BLaER1 treated with 17β-estradiol and CSF1 and Interleukin-3, amounts not matched to agents 10 nM and 100 nM (cell line): ENCODE results near the gene OR10H1.
"Not testable (repeated sequence)": the region's sequence is repeated elsewhere in the genome, so short reads cannot be mapped to it uniquely, and the experiment has no call there.

Experiments used
- H3K27ac ChIP-seq, 11 experiments: shearing (Covaris generic); formaldehyde crosslinking; 2 replicates each; pipeline ENCODE4 v1.8.1; 2022
- H3K27me3 ChIP-seq, 11 experiments: shearing (Covaris generic); formaldehyde crosslinking; 2 replicates each; pipeline ENCODE4 v1.8.1; 2022
- H3K36me3 ChIP-seq, 11 experiments: shearing (Covaris generic); formaldehyde crosslinking; 2 replicates each; pipeline ENCODE4 v1.8.1; 2022
- H3K4me1 ChIP-seq, 10 experiments: shearing (Covaris generic); formaldehyde crosslinking; 2 replicates each; pipeline ENCODE4 v1.8.1; 2022
- H3K4me2 ChIP-seq, 11 experiments: shearing (Covaris generic); formaldehyde crosslinking; 2 replicates each; pipeline ENCODE4 v1.8.1; 2022
- H3K4me3 ChIP-seq, 10 experiments: shearing (Covaris generic); formaldehyde crosslinking; 2 replicates each; pipeline ENCODE4 v1.8.1; 2022
- H3K9ac ChIP-seq, 11 experiments: shearing (Covaris generic); formaldehyde crosslinking; 2 replicates each; pipeline ENCODE4 v1.8.1; 2022
- H3K9me3 ChIP-seq, 11 experiments: shearing (Covaris generic); formaldehyde crosslinking; replicated peaks in 1 of 11; 2 replicates each; pipeline ENCODE4 v1.8.1; 2022
- H4K20me1 ChIP-seq, 11 experiments: shearing (Covaris generic); formaldehyde crosslinking; 2 replicates each; pipeline ENCODE4 v1.8.1; 2022
- Cebpa-rat ChIP-seq, 11 experiments: shearing (Covaris generic); IDR thresholded peaks; 2 replicates each; pipeline ENCODE4 v1.8.1; 2022

OR10H1 gene

GRCh38 chr19:15843203-15843893 lies 27.9 kb upstream of the OR10H1 start:
- Histone ChIP-seq H3K4me2 (peak overlapping the region in 8 of 11 experiments; percentile 42 to 84 (median 70); a peak in 13 of 22 replicates), H3K4me3 (no peak overlapping the region), H3K9ac (peak overlapping the region in 1 of 11 experiments; percentile 3; a peak in 2 of 22 replicates), H4K20me1 (no peaks in the 10 kb centered on the region), H3K4me1 (peaks cover 1 to 82% (median 40%) of the 10 kb centered on the region in 10 experiments; a peak in 19 of 20 replicates), H3K9me3 (peaks cover 0 to 35% (median 10%) of the 10 kb centered on the region in 11 experiments; a peak in 12 of 22 replicates), H3K27me3 (no peaks in the 10 kb centered on the region), H3K36me3 (no peaks in the 10 kb centered on the region), H3K27ac (peak overlapping the region in 6 of 11 experiments; percentile 6 to 67 (median 44); a peak in 6 of 22 replicates)
- no peak for TF ChIP-seq Cebpa-rat (IDR thresholded peaks at IDR 0.05)

DNA sequence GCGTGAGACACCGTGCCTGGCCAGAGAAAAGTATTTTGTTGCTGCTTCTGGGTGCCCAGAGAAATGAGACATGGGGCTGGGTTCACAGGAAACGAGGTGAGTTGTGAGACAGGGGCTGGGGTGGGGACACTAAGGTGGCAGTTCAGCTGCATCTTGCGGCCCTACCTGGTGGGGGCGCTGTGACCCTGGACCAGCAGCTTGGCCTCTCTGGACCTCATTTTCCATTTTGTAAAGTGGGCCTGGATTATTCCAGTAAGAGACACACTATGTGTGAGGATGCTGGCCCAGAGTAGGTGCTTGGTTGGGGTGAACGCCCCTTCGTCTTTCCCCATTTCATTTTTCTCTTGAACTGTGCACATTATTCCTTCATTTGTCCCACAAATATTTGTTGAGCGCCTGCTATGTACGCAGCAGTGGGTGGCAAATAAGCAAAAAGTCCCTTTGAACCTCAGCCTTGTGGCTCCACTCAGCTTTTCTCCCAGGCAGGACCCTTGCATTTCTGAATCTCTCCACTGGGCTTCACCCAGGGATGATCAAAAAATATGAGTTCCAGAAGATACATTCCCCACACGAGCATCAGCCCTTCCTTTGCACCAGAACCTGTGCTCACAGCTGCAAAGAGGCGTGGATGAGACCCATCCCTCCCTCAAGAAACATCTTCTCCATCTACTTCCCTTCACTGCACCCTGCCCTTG lies 26.6 kb upstream of the OR10H1 start:
- no peak for TF ChIP-seq Cebpa-rat (IDR thresholded peaks at IDR 0.05)
- peaks cover 0 to 22% (median 0%) of the 10 kb centered on the region in 11 experiments; a peak in 9 of 22 replicates for H3K9me3 ChIP-seq
- H3K36me3 ChIP-seq, result no peaks in the 10 kb centered on the region
- peaks cover 10 to 85% (median 42%) of the 10 kb centered on the region in 10 experiments for H3K4me1 ChIP-seq
- H3K4me2 ChIP-seq, result peak overlapping the region in 1 of 11 experiments; percentile 15; a peak in 2 of 22 replicates
- no peak overlapping the region for H3K9ac ChIP-seq
- H4K20me1 ChIP-seq, result no peaks in the 10 kb centered on the region
- H3K27ac ChIP-seq, result no peak overlapping the region
- H3K27me3 ChIP-seq, result no peaks in the 10 kb centered on the region
- H3K4me3 ChIP-seq, result no peak overlapping the region

DNA sequence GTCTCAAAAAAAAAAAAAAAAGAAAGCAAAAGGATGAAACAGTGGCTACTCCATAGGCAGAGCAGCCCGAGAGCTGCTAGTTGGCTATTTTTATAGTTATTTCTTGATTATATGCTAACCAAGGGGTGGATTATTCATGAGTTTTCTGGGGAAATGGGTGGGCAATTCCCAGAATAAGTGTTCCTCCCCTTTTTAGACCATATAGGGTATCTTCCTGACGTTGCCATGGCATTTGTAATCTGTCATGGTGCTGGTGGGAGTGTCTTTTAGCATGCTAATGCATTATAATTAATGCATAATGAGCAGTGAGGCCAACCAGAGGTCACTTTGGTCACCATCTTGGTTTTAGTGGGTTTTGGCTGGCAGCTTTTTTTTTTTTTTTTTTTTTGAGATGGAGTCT lies 25.4 kb upstream of the OR10H1 start:
- Histone ChIP-seq H3K27ac (no peak overlapping the region), H3K4me1 (peaks cover 12 to 78% (median 39%) of the 10 kb centered on the region in 10 experiments), H3K4me3 (no peak overlapping the region), H3K9me3 (peaks cover 0 to 11% (median 0%) of the 10 kb centered on the region in 11 experiments; a peak in 6 of 22 replicates), H3K27me3 (no peaks in the 10 kb centered on the region), H3K36me3 (no peaks in the 10 kb centered on the region), H3K4me2 (no peak overlapping the region), H4K20me1 (no peaks in the 10 kb centered on the region), H3K9ac (no peak overlapping the region)
- TF ChIP-seq Cebpa-rat (IDR thresholded peaks at IDR 0.05), result no peak

DNA sequence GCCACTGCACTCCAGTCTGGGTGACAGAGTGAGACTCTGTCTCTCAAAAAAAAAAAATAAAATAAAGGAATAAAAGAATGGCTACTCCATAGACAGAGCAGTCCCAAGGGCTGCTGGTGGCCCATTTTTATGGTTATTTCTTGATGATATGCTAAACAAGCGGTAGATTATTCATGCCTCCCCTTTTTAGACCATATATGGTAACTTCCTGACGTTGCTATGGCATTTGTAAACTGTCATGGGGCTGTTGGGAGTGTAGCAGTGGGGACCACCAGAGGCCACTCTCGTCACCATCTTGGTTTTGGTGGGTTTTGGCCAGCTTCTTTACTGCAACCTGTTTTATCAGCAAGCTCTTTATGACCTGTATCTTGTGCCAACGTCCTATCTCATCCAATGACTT lies 24.4 kb upstream of the OR10H1 start:
- Histone ChIP-seq H3K4me2 (0 out of 22 replicates have a peak overlapping the region, but pooled peaks of 1 of the 11 experiments have one; percentile 11), H3K4me1 (peaks cover 17 to 76% (median 40%) of the 10 kb centered on the region in 10 experiments), H3K9me3 (peaks cover 0 to 11% (median 0%) of the 10 kb centered on the region in 11 experiments; a peak in 6 of 22 replicates)
- H4K20me1 ChIP-seq, H3K36me3 ChIP-seq, H3K27me3 ChIP-seq, H3K27ac ChIP-seq, H3K9ac ChIP-seq, H3K4me3 ChIP-seq: not testable (repeated sequence)

DNA sequence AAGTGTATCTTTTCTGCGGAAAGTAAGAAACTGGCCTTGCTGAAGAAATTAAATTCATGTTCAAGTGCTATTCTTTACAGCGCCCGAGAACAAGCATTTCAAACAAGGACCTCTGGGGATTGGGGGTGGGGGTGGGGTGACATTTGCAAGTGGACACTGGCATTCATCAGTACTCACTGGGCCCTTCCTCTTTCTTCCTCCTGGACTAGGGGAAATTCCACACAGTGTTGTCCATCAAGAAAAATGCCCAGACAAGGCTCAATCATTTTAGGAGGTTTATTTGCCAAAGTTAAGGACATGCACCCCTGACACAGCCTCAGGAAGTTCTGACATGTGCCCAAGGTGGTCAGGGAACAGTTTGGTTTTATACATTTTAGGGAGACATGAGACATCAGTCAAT lies 22.9 kb upstream of the OR10H1 start:
- no peak overlapping the region for H3K4me3 ChIP-seq
- H3K4me1 ChIP-seq, result peaks cover 17 to 61% (median 25%) of the 10 kb centered on the region in 10 experiments
- peak overlapping the region in 7 of 11 experiments; percentile 40 to 100 (median 99); a peak in 10 of 22 replicates for H3K27ac ChIP-seq
- H3K27me3 ChIP-seq, result no peaks in the 10 kb centered on the region
- TF ChIP-seq Cebpa-rat (IDR thresholded peaks at IDR 0.05), result no peak
- no peaks in the 10 kb centered on the region for H3K36me3 ChIP-seq
- H4K20me1 ChIP-seq, result no peaks in the 10 kb centered on the region
- peak overlapping the region; percentile 32 to 95 (median 88); a peak in 21 of 22 replicates for H3K4me2 ChIP-seq
- H3K9me3 ChIP-seq, result peaks cover 0 to 11% (median 0%) of the 10 kb centered on the region in 11 experiments; a peak in 6 of 22 replicates
- H3K9ac ChIP-seq, result peak overlapping the region in 5 of 11 experiments; percentile 14 to 99 (median 99); a peak in 5 of 22 replicates

DNA sequence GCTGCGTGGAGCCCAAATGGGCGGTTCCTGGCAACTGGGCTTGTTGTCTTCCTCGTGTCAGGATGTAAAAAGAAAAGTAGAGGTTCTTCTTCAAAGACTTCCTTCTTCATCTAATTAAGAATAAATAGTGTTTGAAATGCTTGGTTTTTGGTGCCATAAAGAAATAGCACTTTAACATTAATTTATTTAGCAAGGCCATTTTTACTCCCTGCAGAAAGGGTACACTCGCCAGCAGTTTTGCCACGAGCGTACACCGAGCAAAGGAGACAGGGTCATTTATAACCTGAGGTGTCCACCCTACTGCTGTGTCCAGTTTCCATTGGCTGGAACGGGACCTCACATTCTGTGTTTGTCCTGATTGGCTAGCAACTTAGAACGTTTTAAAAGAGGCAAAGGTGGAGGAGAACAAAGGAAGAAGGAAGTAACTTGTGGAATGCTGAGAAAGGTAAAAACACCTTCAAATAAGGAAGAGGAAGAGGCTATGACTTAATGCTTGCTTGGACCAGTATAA lies 21.8 kb upstream of the OR10H1 start:
- H3K4me1 ChIP-seq, result peaks cover 17 to 50% (median 24%) of the 10 kb centered on the region in 10 experiments
- H4K20me1 ChIP-seq, result no peaks in the 10 kb centered on the region
- H3K27me3 ChIP-seq, result no peaks in the 10 kb centered on the region
- H3K9ac ChIP-seq, result peak overlapping the region; percentile 97 to 99 (median 99)
- H3K9me3 ChIP-seq, result peaks cover 0 to 10% (median 0%) of the 10 kb centered on the region in 11 experiments; a peak in 6 of 22 replicates
- no peaks in the 10 kb centered on the region for H3K36me3 ChIP-seq
- TF ChIP-seq Cebpa-rat (IDR thresholded peaks at IDR 0.05), result no peak
- peak overlapping the region; percentile 98 to 100 (median 99); a peak in 21 of 22 replicates for H3K27ac ChIP-seq
- H3K4me2 ChIP-seq, result peak overlapping the region; percentile 75 to 95 (median 88)
- peak overlapping the region; percentile 74 to 86 (median 80) for H3K4me3 ChIP-seq

DNA sequence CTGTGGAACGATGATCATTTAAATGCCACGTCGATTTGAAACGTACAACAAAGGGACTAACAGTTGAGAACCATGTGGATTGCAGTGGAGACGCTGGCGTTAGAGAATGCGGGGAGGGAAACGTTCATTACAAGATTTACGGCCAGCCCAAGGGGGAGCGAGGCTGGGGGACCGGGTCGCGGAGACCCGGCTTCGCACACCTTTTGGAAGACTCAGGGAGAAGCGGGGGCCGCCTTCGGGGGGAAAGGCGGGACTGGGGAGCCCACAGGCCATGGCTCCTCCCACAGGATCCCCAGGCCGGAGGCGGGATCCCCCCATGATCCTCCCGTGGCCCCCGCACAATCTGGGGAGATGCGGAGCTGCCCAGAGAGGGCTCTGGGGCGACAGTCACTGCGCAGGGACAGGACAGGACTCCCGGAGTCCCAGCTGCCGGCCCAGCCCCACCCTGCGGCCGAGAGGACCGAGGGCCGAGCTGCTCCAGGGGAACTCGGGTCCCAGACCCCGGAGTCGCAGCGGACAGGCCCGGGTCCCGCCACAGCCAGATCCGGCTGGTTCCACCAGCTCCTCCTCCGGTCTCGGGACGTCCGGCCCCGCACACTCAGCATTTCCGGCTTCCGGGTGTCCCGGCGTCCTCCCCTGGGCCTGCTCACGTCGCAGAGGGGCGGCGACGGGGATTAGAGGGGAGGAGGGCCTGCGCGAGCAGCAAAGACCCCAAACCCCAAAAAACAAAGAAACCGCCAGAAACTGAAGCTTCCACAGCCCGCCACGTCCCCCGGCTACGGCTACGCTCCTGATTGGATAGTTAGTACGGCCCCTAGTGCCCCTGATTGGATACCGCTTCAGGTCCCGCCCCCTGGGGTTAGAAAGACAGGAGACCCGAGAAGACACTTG lies 21.1 kb upstream of the OR10H1 start:
- Histone ChIP-seq H3K27me3 (no peaks in the 10 kb centered on the region), H3K4me3 (peak overlapping the region; percentile 74 to 86 (median 80)), H3K9me3 (peaks cover 0 to 9% (median 0%) of the 10 kb centered on the region in 11 experiments; a peak in 4 of 22 replicates), H3K27ac (peak overlapping the region; percentile 98 to 100 (median 99)), H3K36me3 (no peaks in the 10 kb centered on the region), H3K4me2 (peak overlapping the region; percentile 80 to 97 (median 94)), H4K20me1 (no peaks in the 10 kb centered on the region), H3K9ac (peak overlapping the region; percentile 97 to 99 (median 99)), H3K4me1 (peaks cover 17 to 43% (median 24%) of the 10 kb centered on the region in 10 experiments)
- TF ChIP-seq Cebpa-rat (IDR thresholded peaks at IDR 0.05), result no peak

- H4K20me1 ChIP-seq, H3K36me3 ChIP-seq, H3K9me3 ChIP-seq, H3K27me3 ChIP-seq: not testable (repeated sequence)
- Histone ChIP-seq H3K4me3 (peak overlapping the region; percentile 74 to 86 (median 80)), H3K4me2 (peak overlapping the region; percentile 80 to 97 (median 94)), H3K9ac (peak overlapping the region; percentile 97 to 99 (median 99)), H3K4me1 (peaks cover 17 to 43% (median 24%) of the 10 kb centered on the region in 10 experiments), H3K27ac (peak overlapping the region; percentile 98 to 100 (median 99))
Observed at GRCh38 chr19:15835565-15836329, 20.3 kb upstream of the OR10H1 start.

DNA sequence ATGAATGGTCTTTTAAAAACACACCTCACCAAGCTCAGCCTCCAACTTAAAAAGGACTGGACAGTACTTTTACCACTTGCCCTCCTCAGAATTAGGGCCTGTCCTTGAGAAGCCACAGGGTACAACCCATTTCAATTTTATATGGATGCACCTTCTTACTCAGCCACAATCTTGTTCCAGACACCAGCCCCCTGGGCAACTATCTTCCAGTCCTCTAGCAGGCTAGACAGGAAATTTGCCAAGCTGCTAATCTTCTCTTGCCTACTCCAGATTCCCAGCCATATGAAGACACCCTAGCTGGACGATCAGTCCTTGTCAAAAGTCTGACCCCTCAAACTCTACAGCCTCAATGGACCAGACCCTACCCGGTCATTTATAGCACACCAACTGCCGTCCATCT lies 18.8 kb upstream of the OR10H1 start:
- not testable (repeated sequence) for H3K27ac ChIP-seq, H3K27me3 ChIP-seq, H3K36me3 ChIP-seq, H3K9me3 ChIP-seq, H4K20me1 ChIP-seq, H3K9ac ChIP-seq, H3K4me3 ChIP-seq, H3K4me2 ChIP-seq
- H3K4me1 ChIP-seq, result peaks cover 17 to 35% (median 24%) of the 10 kb centered on the region in 10 experiments
